Fibroblast of the conjunctiva (primary cell): Measurements from ENCODE around the gene CASP6.

ENCODE experiments used
- DNase-seq: peaks from one replicate; pipeline ENCODE4 v3.0.0-alpha.2; 2010; ENCODE audit warnings: low read depth

The CASP6 gene

GRCh38 chr4:109702950-109703663, at the start of gene CASP6:
Gene CASP6, minus strand, starts transcription at chr4:109703445. Its CDS starts 50 bp downstream, at chr4:109703395.
- peak; percentile 34 for DNase-seq

DNA sequence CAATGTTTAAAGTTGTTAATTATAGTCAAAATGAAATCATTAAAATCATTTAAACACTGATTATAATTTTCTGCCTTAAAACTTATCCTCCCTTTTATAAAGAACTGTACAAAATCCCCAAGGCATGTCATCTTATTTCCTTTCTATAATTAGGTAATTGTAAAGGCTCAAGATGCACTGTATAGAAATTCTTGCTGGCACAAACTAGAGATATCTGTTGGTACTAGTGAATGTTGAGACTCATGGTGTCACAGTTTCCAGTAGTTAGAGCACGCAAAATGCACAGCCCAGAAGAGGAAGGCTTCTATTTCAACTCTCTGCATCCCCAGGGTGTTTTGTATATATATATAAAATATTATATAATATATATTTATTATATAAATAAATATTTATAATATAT, 49.3 kb upstream of the CASP6 start:
- no peak for DNase-seq

DNA sequence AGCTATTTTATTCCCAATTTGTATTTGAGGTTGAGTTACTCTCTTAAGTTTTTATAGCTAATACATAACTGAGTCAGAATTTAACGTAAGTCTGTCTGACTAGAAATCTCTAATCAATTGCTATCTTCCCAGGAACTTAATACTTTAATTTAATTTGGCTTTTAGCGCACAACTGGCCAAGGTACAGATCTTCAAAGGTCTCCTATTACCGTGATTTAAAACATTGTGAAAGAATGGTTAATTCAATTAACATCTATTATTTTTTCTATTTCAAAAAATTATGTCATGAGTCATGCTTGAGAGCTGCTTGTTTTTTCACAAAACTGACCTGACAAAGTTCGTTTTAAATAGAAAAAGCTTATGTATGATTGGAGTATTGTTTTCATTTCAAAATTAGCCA, 48.6 kb upstream of the CASP6 start:
- DNase-seq: no peak

DNA sequence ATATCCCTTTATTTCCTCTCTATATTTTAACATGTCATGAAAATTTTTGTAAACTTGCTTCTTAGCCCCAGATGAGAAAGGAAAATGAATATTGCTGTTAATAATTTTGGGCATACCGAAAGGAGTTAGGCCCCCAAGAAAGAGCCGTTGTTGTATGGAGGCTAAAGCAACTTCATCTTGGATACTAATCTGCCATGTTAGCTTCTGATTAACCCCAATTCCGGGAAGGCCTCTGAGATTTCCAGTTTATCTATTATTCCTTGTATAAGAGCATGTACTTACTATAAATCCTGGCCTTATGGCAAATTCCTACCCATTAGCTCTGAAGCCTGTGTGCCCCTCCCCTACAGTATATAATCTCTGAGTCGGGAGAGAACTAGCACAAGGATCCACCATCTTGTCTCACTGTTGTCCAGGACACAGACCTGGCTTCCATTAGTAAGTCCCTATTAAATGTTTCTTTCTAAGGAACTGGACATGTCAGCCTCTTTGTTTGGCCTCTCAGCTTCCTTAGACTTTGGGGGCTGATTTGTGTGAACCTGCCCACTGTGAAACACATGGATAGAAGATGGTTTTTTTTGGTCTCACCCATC, 47.5 kb upstream of the CASP6 start:
- DNase-seq: no peak

DNA sequence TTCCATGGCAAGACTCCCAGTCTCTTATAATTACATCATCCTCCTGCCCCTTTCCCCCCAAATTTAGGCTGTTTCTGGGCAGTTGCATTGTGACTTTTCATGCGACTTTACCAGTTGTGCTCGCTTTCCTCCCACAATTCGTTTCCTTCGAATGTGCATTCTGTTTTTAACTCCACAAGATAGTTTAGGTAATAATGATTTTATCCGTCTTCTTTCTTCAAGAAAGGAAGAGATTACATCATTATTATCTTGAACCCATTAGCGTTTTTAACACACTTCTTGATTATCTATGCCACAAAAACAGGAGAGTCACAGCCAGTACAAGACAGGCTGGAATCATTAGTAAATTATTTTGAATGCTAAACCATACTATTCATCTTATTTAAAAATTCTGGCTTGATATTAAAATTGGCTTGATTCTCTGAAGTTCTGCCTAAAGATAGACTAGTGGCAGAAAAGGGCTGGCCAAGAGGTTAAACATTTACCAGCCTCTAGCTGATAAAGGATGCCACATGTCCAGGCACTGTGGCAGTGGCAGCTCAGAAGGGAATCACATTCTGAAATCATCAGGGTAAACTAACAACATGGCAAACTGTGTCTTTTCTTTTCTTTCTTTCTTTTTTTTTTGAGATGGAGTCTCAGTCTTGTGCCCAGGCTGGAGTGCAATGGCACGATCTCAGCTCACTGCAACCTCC, 46.3 kb upstream of the CASP6 start:
- no peak for DNase-seq

GRCh38 chr4:109748114-109748513, 44.9 kb upstream of the CASP6 start:
- DNase-seq: no peak

DNA sequence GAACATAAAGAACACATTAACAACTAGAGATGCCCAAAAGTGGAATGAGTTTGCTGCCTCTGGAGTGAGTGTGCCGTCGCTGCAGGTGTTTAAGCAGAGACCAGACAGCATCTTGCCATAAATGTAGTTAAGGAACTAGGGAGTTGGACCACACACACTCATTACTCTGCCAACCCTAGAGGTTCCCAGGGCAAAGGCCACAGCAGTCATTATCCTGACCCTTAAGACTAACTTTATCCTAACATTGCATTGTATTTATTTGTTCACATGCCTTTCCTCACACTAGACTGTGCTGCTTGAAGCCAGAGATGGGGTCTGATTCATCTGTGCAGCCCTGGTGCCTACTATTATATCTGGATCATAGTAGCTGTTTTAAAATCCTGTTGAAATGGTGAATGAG, 43.5 kb upstream of the CASP6 start:
- DNase-seq: no peak

DNA sequence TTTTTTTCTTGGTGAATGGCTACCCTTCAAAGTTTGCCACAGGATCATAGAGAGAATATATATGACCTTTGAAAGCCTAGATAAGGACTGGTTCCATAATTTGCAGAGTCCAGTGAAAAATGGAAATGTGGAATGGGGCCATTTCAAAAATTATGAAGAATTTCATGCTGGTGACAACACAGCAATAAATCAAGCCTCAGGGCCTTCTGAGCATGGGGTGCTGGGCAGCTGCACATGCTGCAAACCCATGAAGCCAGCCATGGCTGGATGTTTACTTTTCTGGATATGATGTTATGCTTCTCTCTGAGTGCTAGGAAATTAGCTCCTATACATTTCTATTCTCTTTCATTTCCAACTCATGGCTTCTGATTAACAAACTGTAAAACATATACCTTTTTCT, 42.6 kb upstream of the CASP6 start:
- DNase-seq: no peak

- no peak for DNase-seq
Measured at GRCh38 chr4:109739547-109739946, 36.3 kb upstream of the CASP6 start.

- no peak for DNase-seq
Measured at GRCh38 chr4:109738104-109738872, 35.0 kb upstream of the CASP6 start.

DNA sequence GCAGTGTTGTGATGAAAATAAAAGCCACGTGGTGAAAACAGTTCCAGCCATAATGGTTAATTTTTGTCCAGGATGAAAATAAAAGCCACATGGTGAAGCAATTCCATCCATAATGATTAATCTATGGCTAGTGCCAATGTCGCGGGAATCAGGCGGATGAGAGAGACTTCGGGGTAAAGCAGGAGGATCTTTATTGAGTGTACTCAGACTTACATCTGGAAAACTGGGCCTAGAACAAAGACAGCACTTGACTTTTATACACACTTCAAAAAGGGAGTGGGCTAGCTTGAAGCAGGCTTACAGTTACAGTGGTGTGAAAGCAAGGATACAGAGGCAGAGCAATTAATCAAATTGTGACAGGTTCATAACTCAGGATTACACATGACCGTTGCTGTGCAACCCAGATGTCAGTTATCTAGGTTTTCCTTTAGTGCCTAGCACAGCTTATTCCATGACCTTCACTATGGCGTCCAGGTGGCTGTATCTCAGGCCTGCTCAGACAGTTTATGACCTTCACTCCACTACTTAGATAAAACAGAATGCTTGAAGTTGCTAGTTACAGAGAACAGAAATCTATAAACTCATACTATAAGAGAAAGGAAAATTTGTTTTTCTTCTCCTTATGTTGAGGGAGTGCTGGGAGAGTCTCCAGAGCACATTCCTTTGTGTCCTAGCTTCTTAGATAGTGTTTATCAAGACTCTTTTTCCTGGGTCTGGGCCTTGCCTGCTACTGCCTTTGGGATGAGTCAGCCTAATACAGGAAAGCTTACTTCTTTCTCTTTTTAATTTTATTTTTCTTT, 32.5 kb upstream of the CASP6 start:
- DNase-seq: no peak

GRCh38 chr4:109733728-109734127, 30.5 kb upstream of the CASP6 start:
- DNase-seq: no peak

DNA sequence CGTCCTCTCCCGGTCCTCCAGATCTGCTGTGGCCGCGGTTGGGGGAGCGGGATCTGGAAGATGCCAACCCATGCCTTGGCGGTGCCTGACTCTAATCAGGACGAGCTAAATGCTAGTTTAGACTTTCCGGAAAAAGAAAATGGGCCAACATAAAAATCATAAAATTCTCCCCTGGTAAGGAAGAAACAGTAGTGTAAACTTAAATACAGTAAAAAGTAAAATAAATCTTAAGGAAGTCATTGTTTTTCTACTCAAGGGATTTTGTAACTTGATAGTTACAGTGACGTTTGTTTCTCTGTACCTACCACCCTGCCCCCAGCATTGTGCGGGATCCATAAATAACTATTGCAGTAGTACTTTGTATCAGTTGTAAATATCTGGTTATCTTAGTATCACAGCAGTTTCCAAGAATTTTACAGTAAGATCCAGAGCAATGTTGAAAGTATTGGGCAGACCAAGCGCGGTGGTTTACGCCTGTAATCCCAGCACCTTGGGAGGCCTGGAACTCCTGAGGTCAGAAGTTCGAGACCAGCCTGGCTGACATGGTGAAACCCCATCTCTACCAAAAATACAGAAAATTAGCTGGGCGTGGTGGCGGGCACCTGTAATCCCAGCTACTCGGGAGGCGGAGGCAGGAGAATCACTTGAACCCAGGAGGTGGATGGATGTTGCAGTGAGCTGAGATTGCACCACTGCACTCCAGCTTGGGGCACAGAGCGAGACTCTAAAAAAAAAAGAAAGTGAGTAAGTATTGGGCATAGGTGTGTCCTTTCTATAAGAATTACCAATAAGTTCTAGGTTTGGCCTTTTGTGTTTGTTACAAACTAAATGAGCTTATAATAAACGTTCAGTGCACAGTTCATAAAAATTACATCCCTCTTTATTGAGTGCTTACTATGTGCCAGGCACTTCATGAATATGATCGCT, 27.6 kb upstream of the CASP6 start:
- no peak for DNase-seq

DNA sequence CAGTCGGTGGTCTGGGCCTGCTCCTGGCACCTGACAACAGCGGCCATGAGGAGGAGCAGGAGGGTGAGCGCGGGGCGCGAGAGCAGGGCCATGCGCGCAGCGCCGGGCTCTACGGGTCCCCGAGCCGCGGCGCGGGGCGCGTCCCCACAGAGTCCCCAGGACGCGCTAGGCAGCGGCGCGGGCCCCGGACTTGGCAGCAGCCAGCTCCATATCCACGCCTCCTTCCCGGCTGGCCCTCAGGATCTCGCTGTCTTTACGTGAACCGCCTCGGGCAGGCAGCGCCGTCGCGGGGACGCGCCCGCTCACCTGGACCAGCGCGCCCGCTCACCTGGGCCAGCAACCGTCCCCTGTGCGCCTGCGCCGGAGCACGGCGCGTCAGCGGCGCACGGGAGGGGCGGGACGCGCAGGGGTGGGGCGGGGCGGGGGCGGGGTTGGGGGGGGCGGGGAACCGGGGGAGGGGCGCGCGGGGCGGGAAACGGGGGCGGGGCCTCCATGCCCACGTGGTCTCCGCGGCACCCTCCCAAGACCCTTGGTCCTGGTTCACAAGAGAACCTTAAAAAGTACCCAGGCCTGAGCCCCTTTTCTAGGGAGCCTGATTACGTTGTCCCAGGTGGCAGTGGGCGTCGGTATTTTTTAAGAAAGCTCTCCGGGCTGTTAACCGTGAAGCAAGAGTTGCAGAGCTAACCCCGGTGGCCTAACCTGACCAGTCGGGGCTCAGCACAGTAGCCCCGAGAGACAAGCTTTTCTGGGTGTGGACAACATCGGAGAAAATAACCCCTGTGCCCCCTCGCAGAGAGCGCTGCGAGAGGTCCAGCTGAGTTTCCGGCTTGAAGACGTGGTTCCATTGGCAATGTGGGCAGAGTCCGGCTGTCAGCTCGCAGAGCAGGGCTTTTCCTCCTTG, 26.7 kb upstream of the CASP6 start, which contains the start of gene PLA2G12A:
Gene PLA2G12A, minus strand, starts transcription at position 353 of the 901 bp plus-strand sequence. Its CDS starts 261 bp downstream, at position 92.
- peak; percentile 28 for DNase-seq

- no peak for DNase-seq
Measured at GRCh38 chr4:109729117-109729717, 26.0 kb upstream of the CASP6 start.

DNA sequence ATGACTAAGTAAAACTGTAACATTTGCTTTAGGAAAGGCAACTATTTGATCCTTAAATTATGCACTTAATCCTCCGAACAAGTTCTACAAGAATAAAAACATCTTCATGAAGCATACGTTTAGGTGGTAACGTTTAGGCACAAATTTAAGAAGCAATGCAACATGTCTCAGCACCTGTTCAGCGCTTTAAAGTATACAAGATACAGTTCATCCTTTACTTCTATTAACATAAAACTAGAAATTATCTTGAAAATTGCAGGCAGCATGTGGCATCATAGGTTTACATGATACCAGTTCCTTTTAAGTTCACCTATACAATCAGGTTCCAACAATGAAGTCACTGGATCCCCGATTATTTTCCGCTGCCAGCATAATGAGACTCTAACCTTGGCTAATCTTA, 25.1 kb upstream of the CASP6 start:
- no peak for DNase-seq

- DNase-seq: no peak
Measured at GRCh38 chr4:109723110-109723509, 19.9 kb upstream of the CASP6 start.

DNA sequence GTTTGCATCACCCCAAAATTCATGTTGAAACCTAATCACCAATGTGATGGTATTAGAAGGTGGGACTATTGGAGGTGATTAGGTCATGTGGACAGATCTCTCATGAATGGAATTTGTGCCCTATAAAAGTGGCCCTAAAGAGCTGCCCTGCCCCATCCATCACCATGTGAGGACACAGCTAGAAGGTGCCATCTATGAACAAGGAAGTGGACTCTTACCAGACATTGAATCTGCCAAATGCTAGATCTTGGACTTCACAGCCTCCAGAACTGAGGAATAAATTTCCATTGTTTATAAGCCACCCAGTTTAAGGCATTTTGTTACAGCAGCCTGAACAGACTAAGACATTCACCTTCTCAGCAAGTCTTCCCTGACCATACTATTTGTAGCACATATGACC, 19.1 kb upstream of the CASP6 start:
- no peak for DNase-seq

GRCh38 chr4:109721033-109721432, 17.8 kb upstream of the CASP6 start:
- DNase-seq: no peak
